ENCODE data around the gene ACBD6.

Gene ACBD6

DNA sequence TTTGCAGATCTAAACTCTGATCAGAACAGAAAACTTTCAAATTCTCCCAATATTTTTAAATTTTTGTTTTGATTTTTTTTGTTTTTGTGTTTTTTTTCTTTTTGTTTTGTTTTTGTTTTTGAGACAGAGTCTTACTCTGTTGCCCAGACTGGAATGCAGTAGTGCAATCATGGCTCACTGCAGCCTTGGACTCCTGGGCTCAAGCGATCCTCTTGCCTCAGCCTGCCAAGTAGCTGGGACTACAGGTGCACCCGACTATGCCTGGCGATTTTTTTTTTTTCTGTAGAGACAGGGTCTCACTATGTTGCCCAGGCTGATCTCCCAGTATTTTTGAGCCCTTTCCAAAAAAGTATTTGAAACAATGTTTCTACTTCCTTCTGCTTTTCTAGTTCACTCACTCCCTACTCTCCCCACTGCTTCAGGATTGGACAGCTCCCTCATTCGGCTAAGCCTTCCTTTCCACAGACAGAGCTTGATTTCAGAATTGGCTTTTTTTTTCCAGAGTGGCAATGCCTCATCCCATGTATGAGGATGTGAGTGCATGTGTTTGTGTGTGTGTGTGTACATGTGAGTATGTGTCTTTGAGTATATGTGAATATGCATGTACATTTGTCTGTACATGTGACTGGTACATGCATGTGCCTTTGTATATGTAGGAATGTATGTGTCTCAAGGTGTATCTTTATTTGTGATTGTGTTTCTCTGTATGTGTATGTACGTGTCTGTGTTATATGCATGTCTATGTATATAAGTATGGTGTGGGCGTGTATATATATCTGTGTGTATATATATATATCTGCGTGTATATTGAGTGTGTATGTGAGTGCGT is 260.4 kb downstream of the ACBD6 start:
- Mint-ChIP-seq H3K27ac (no peak overlapping the region), H3K9me3 (no peaks in the 10 kb centered on the region), H3K36me3 (ENCODE audit: low read depth) (no peaks in the 10 kb centered on the region), H3K27me3 (peaks cover 63% of the 10 kb centered on the region), H3K4me1 (ENCODE audit: low read depth) (peaks cover 8% of the 10 kb centered on the region), H3K4me3 (no peak overlapping the region)
- intact Hi-C loops (cut with micrococcal nuclease) = no loop called here

DNA sequence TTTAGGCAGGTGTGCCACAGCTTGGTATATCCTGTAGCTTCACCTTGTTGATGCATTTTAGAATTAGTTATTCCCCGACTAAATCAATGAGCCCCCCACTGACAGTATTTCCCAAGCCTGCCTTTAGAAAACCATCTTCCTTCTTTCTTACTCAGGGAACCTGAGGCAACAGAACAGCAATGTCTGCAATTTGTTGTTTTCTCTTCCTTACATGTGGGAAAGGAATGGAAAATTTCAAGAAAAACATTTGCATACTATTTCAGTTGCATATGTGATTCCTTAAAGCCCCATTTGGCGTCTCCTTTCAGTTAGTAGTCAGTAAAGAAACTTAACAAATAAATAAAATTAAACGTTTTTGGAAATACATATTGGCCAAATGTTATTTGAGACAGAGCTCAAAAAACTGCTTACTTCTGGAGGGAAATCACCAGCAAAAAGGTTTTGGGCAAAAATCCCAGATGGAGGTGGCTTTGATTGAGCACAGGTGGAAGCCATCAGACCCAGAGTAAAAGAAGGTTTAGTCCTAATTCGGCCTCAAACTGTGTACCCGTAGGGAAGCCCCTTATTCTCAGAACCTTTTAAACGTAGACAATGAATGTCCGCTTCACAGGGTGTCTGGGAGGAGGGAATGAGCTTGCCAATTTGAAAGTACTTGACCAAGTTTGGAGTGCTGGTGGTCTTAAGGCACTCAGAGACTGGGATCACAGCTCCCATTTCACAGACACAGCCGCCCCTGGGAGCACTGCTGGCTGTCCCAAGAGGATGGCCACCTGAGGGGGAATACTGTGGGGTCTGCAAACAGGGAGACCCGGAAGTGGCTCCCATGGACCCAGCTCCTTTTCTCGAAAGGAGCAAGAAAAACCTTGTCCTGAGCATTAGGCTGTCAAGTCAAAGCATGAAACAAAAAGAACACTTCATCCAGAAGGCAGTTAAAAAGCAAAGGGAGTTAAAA is 263.0 kb downstream of the ACBD6 start:
- Mint-ChIP-seq H3K27ac (no peak overlapping the region), H3K9me3 (no peaks in the 10 kb centered on the region), H3K4me3 (no peak overlapping the region), H3K4me1 (ENCODE audit: low read depth) (peaks cover 33% of the 10 kb centered on the region), H3K36me3 (ENCODE audit: low read depth) (no peaks in the 10 kb centered on the region), H3K27me3 (peaks cover 84% of the 10 kb centered on the region)
- intact Hi-C loops (cut with micrococcal nuclease) = no loop called here

DNA sequence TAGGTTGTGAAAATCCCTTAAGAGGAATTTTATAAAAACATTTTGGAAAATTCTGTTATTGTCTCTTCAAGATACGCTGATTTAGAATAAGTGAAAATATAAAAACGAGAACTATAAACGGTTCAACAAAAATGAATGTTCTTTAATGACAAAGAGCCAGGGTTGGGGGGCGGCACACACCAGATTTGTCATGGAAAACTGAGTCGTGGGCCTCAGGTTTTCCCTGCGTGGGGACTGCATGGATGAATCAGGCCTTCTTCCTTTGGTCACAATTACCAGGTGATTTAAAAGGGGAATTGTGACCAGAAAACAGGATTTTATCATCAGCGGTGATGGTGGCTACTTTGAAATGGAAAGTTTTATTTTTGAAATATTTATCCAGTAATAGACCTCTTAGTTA is 263.7 kb downstream of the ACBD6 start:
- Mint-ChIP-seq H3K36me3 (ENCODE audit: low read depth) (no peaks in the 10 kb centered on the region), H3K4me3 (no peak overlapping the region), H3K27ac (no peak overlapping the region), H3K27me3 (peaks cover 89% of the 10 kb centered on the region), H3K4me1 (ENCODE audit: low read depth) (peaks cover 41% of the 10 kb centered on the region), H3K9me3 (no peaks in the 10 kb centered on the region)
- intact Hi-C loops (cut with micrococcal nuclease) = no loop called here
